GM12872 (cell line): ENCODE measurements around the gene CMC2.

Experiments
- CTCF ChIP-seq: IDR thresholded peaks from 3 replicates; pipeline ENCODE4 v1.5.1; 2011; ENCODE audit warnings: low read depth, mild to moderate bottlenecking, low read length, moderate library complexity; ENCODE audit not compliant: insufficient read depth

CMC2 gene

GRCh38 chr16:80985611-80986010, 21.1 kb downstream of the CMC2 start:
- TF ChIP-seq CTCF: no peak

- no peak for TF ChIP-seq CTCF
These were observed 22.4 kb downstream of the CMC2 start for GRCh38 chr16:80984124-80984892.

- TF ChIP-seq CTCF: no peak
These were observed 24.0 kb downstream of the CMC2 start for GRCh38 chr16:80982646-80983045.

GRCh38 chr16:80981103-80981502, 25.6 kb downstream of the CMC2 start:
- TF ChIP-seq CTCF: no peak

- no peak for TF ChIP-seq CTCF
These were observed 29.7 kb downstream of the CMC2 start for GRCh38 chr16:80976946-80977345.

- TF ChIP-seq CTCF: peak; percentile 41; the same call in 2 of the 3 replicates
These were observed 31.9 kb downstream of the CMC2 start for GRCh38 chr16:80974649-80975376.

GRCh38 chr16:80973991-80974390, 32.7 kb downstream of the CMC2 start:
- no peak for TF ChIP-seq CTCF
